Esophagus squamous epithelium (tissue), 5 donors: ENCODE data around the gene RSU1. TPM values are rescaled to one million over a fixed set of nuclear protein-coding genes. Genes with fewer than 3 reads are reported as not detected.

Source experiments
- DNase-seq: peaks from one replicate; lab custom pipeline; 2025; lab: John Stamatoyannopoulos, UW
- H3K27ac ChIP-seq, 4 donors: fragments of 200-600 bp; sonication (generic); one replicate each; pipeline ENCODE4 v1.5.1; 2016 to 2019; ENCODE audit warnings: mild to moderate bottlenecking in 1 of 4
- H3K27me3 ChIP-seq, 4 donors: fragments of 200-600 bp; sonication (generic); 1 replicate in 3 of 4; 2 replicates in 1 of 4; pipeline versions ENCODE4 v1.5.1 to v1.6.0; 2017 to 2021; ENCODE audit warnings: antibody characterized with exemption in 1 of 4
- H3K36me3 ChIP-seq, 3 donors: fragments of 200-600 bp; sonication (generic); one replicate each; pipeline ENCODE4 v1.5.1; 2016 to 2019
- H3K4me1 ChIP-seq, 3 donors: fragments of 200-600 bp; sonication (generic); one replicate each; pipeline ENCODE4 v1.5.1; 2017 to 2019
- H3K4me3 ChIP-seq, 4 donors: fragments of 200-600 bp; sonication (generic); 1 replicate in 3 of 4; 2 replicates in 1 of 4; pipeline ENCODE4 v1.5.1; 2016 to 2019; ENCODE audit warnings: mild to moderate bottlenecking in 2 of 4, moderate library complexity in 1 of 4
- H3K9me3 ChIP-seq, 3 donors: fragments of 200-600 bp; sonication (generic); one replicate each; pipeline ENCODE4 v1.5.1; 2016 to 2019
- CTCF ChIP-seq, 6 experiments: fragments of 450-650 bp in 4 of 6; fragments of 200-600 bp in 2 of 6; sonication (generic) in 2 of 6; IDR thresholded peaks; one replicate each; pipeline ENCODE4 v1.5.1; 2016 to 2019; ENCODE audit warnings: antibody characterized with exemption in 6 of 6, mild to moderate bottlenecking in 4 of 6, moderate library complexity in 4 of 6
- POLR2A ChIP-seq, 4 donors: fragments of 450-650 bp; IDR thresholded peaks; one replicate each; pipeline ENCODE4 v1.6.1; 2017; ENCODE audit warnings: antibody characterized with exemption in 4 of 4, mild to moderate bottlenecking in 4 of 4, moderate library complexity in 3 of 4
- WGBS, 2 donors: methylation state at CpG; one replicate each; pipeline ENCODE4 v1.1.5; 2018; 5-methylcytosine and 5-hydroxymethylcytosine counted together
- intact Hi-C: fragments of 100-400 bp; cut with DNase I; formaldehyde crosslinking; loops from one replicate; pipeline ENCODE4 v1.15.0; 2022
- total RNA-seq, 4 donors: library from RNA; depleted of rRNA; stranded (reverse); fragments of >200 nt; gene quantifications; one replicate each; pipeline ENCODE4 v1.1.0, GENCODE V29; 2016
- donor health status: DM: yes; HTN: yes; CAD: no.

RSU1 gene
- total RNA-seq, 4 donors from 2014 or later = 43.5 to 61.5 (median 51.3) TPM

- no peak for TF ChIP-seq POLR2A (IDR thresholded peaks at IDR 0.05)
- TF ChIP-seq CTCF (IDR thresholded peaks at IDR 0.05) = no peak
- intact Hi-C loops = no loop called here
- Histone ChIP-seq H3K27me3 (no peaks in the 10 kb centered on the region), H3K36me3 (peaks cover 0 to 5% (median 0%) of the 10 kb centered on the region in 3 donors), H3K9me3 (no peaks in the 10 kb centered on the region), H3K4me3 (no peak overlapping the region), H3K27ac (no peak overlapping the region), H3K4me1 (no peaks in the 10 kb centered on the region)
- DNase-seq = no peak
- 88 to 89% methylated on average over 5 to 6 of the region's 6 CpGs for WGBS, 2 donors
These were observed 143.8 kb downstream of the RSU1 start for GRCh38 chr10:16673443-16673842.

GRCh38 chr10:16663444-16663843, 153.8 kb downstream of the RSU1 start:
- Histone ChIP-seq H3K36me3 (no peaks in the 10 kb centered on the region), H3K4me3 (no peak overlapping the region), H3K9me3 (no peaks in the 10 kb centered on the region), H3K4me1 (no peaks in the 10 kb centered on the region), H3K27ac (no peak overlapping the region), H3K27me3 (no peaks in the 10 kb centered on the region)
- intact Hi-C loops = no loop called here
- WGBS, 2 donors = 91 to 100% methylated on average over 5 to 7 of the region's 7 CpGs
- no peak for DNase-seq
- TF ChIP-seq POLR2A (IDR thresholded peaks at IDR 0.05) (no peak), CTCF (IDR thresholded peaks at IDR 0.05) (no peak)

- no peaks in the 10 kb centered on the region for H3K4me1 ChIP-seq
- 86 to 91% methylated on average over 7 of the region's 7 CpGs for WGBS, 2 donors
- intact Hi-C loops = no loop called here
- no peaks in the 10 kb centered on the region for H3K27me3 ChIP-seq
- TF ChIP-seq CTCF (IDR thresholded peaks at IDR 0.05) (no peak), POLR2A (IDR thresholded peaks at IDR 0.05) (no peak)
- DNase-seq = no peak
- no peaks in the 10 kb centered on the region for H3K36me3 ChIP-seq
- no peak overlapping the region for H3K4me3 ChIP-seq
- no peak overlapping the region for H3K27ac ChIP-seq
- no peaks in the 10 kb centered on the region for H3K9me3 ChIP-seq
These were observed 154.3 kb downstream of the RSU1 start for GRCh38 chr10:16662923-16663322.

- no peaks in the 10 kb centered on the region for H3K27me3 ChIP-seq
- no peaks in the 10 kb centered on the region for H3K9me3 ChIP-seq
- TF ChIP-seq CTCF (IDR thresholded peaks at IDR 0.05) = no peak
- TF ChIP-seq POLR2A (IDR thresholded peaks at IDR 0.05) = no peak
- intact Hi-C loops = no loop called here
- no peaks in the 10 kb centered on the region for H3K4me1 ChIP-seq
- 75% methylated on average over 3 of the region's 3 CpGs for WGBS, 2 donors
- no peak overlapping the region for H3K4me3 ChIP-seq
- no peak for DNase-seq
- no peaks in the 10 kb centered on the region for H3K36me3 ChIP-seq
- H3K27ac ChIP-seq = no peak overlapping the region
These were observed 160.3 kb downstream of the RSU1 start for GRCh38 chr10:16656895-16657294.

- TF ChIP-seq POLR2A (IDR thresholded peaks at IDR 0.05) (no peak), CTCF (IDR thresholded peaks at IDR 0.05) (no peak)
- Histone ChIP-seq H3K27me3 (no peaks in the 10 kb centered on the region), H3K27ac (no peak overlapping the region), H3K9me3 (no peaks in the 10 kb centered on the region), H3K4me1 (no peaks in the 10 kb centered on the region), H3K4me3 (no peak overlapping the region), H3K36me3 (no peaks in the 10 kb centered on the region)
- intact Hi-C loops = no loop called here
- 83 to 89% methylated on average over 4 of the region's 4 CpGs for WGBS, 2 donors
- no peak for DNase-seq
These were observed 164.0 kb downstream of the RSU1 start for GRCh38 chr10:16653224-16653623.
